ENCODE data around the gene NCKAP5L.

The NCKAP5L gene

DNA sequence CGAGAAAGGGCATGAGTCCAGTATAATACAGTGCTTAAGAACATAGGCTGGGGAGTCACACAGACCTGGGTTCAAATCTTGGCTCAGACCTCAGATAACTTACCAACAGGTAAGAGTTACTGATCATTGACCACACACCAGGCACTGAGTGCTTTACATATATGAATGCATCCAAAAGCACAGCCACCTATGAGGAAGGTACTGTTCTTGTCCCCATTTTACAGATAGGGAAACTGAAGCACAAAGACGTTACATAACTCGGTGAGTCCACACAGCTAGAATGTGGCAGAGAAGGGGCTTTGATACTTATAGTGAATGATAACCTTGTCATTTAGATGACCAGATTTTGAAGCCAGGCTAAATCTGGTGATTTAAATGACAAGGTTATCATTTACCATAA lies 47.9 kb upstream of the NCKAP5L start:
- H3K79me2 ChIP-seq (ENCODE audit: insufficient read depth, low read length), result no peaks in the 10 kb centered on the region
- TF ChIP-seq EZH2phosphoT487 (conservative IDR thresholded peaks at IDR 0.05; ENCODE audit: low read length), result no peak
- TF ChIP-seq, protein P1, sequence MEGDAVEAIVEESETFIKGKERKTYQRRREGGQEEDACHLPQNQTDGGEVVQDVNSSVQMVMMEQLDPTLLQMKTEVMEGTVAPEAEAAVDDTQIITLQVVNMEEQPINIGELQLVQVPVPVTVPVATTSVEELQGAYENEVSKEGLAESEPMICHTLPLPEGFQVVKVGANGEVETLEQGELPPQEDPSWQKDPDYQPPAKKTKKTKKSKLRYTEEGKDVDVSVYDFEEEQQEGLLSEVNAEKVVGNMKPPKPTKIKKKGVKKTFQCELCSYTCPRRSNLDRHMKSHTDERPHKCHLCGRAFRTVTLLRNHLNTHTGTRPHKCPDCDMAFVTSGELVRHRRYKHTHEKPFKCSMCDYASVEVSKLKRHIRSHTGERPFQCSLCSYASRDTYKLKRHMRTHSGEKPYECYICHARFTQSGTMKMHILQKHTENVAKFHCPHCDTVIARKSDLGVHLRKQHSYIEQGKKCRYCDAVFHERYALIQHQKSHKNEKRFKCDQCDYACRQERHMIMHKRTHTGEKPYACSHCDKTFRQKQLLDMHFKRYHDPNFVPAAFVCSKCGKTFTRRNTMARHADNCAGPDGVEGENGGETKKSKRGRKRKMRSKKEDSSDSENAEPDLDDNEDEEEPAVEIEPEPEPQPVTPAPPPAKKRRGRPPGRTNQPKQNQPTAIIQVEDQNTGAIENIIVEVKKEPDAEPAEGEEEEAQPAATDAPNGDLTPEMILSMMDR (IDR thresholded peaks at IDR 0.05; ENCODE audit: insufficient read depth, low read length, poor library complexity, severe bottlenecking), result no peak
- peaks cover 17% of the 10 kb centered on the region; the same call in 1 of the 2 replicates for H3F3A ChIP-seq (ENCODE audit: insufficient read depth)
- H2AFZ ChIP-seq (ENCODE audit: low read depth, low read length, severe bottlenecking), result no peak overlapping the region
- no peaks in the 10 kb centered on the region for H3K9me2 ChIP-seq (replicated peaks; ENCODE audit: insufficient read depth, low read length)
- no peaks in the 10 kb centered on the region for H4K20me1 ChIP-seq (ENCODE audit: low read depth, low read length)
- H3K36me3 ChIP-seq (ENCODE audit: low read length), result no peaks in the 10 kb centered on the region
- no peak overlapping the region for H3K4me3 ChIP-seq (ENCODE audit: insufficient read depth, low read length, poor library complexity, severe bottlenecking)
- peaks cover 12% of the 10 kb centered on the region; the same call in 1 of the 2 replicates for H3K9me3 ChIP-seq (ENCODE audit: insufficient read depth, low read length)
- H3K9ac ChIP-seq (ENCODE audit: low read length), result no peak overlapping the region
- no peak overlapping the region for H3K4me2 ChIP-seq (ENCODE audit: low read depth, low read length, poor library complexity, severe bottlenecking)
- H3K27me3 ChIP-seq (ENCODE audit: low read length), result no peaks in the 10 kb centered on the region
- no peak overlapping the region for H3K27ac ChIP-seq (ENCODE audit: low read depth, low read length)

DNA sequence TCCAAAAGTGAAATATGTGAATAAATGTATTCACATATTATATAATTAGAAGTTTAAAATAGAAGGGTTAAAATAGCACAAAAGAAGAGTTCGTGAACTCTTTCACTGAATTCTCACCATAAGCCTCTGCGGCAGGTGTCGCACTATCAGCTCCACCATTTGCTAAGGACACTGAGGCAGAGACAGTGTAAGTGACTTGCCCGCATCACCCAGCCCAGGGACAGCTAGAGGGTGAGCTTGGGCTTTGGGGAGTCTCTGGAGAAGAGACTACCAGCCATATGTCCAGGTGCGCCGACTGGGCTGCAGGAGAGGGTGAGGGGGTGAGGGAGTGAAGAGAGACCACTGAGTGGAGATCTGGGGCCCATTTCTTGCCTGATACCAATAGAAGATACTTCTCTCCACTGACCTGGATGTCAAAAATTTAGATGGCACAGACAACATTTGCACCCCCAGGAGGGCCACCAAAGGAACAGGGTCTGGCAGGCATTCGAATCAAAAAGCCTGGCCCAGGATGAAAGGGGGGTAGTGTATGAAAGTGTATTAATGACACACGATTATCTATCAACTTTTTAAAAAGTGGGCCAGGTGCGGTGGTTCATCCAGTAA lies 47.0 kb upstream of the NCKAP5L start:
- H3K9ac ChIP-seq (ENCODE audit: low read length), result no peak overlapping the region

DNA sequence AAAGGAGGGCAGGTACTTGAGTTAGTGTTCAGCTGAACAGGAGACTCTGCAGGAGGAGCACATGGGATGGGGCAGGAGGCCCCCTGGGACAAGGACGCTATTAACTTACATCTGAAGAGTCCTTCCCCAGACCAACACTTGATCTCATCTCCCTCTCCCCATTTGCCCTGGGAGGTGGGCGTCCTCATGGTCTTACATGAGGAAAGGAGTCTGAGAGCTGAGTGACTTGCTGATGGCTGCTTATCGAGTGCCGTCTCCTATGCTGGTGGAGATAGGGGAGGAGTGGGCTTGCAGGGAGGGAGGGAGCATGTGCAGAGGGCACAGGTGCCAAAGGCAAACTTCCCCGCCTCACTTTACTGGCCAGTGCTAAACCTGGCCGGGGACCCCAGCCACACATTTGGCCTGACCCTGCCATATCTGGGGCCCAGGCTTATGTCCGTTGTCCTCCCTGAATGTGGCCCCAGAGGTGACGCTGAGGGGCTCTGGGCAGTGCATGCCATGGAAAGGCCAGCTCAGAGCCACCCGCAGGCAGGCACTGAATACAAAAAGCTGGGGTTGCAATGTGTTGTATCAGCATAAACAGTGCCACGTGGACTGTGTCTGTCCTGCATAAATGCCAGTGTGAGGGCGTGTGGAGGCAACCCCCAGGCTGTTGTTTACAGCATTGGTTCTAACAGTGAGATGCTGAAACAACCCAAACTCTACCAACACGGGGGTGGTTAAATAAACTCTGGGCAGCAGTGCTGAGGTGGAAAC lies 46.1 kb upstream of the NCKAP5L start:
- Histone ChIP-seq H3K27ac (ENCODE audit: low read depth, low read length) (no peak overlapping the region), H4K20me1 (ENCODE audit: low read depth, low read length) (no peaks in the 10 kb centered on the region), H3K9me2 (replicated peaks; ENCODE audit: insufficient read depth, low read length) (no peaks in the 10 kb centered on the region), H3F3A (ENCODE audit: insufficient read depth) (peaks cover 9% of the 10 kb centered on the region; the same call in 1 of the 2 replicates), H3K4me3 (ENCODE audit: insufficient read depth, low read length, poor library complexity, severe bottlenecking) (no peak overlapping the region), H3K36me3 (ENCODE audit: low read length) (no peaks in the 10 kb centered on the region), H3K9me3 (ENCODE audit: insufficient read depth, low read length) (peaks cover 3% of the 10 kb centered on the region; the same call in 1 of the 2 replicates), H3K79me2 (ENCODE audit: insufficient read depth, low read length) (no peaks in the 10 kb centered on the region), H3K27me3 (ENCODE audit: low read length) (no peaks in the 10 kb centered on the region), H3K9ac (ENCODE audit: low read length) (no peak overlapping the region), H3K4me2 (ENCODE audit: low read depth, low read length, poor library complexity, severe bottlenecking) (no peak overlapping the region), H2AFZ (ENCODE audit: low read depth, low read length, severe bottlenecking) (no peak overlapping the region)
- TF ChIP-seq EZH2phosphoT487 (conservative IDR thresholded peaks at IDR 0.05; ENCODE audit: low read length), result no peak
- TF ChIP-seq, protein P1 (IDR thresholded peaks at IDR 0.05; ENCODE audit: insufficient read depth, low read length, poor library complexity, severe bottlenecking), result no peak

More for the DNA sequence above, 47.0 kb upstream of the NCKAP5L start:
- Histone ChIP-seq H2AFZ (ENCODE audit: low read depth, low read length, severe bottlenecking) (no peak overlapping the region), H3K79me2 (ENCODE audit: insufficient read depth, low read length) (no peaks in the 10 kb centered on the region), H3K36me3 (ENCODE audit: low read length) (no peaks in the 10 kb centered on the region), H3K9me2 (replicated peaks; ENCODE audit: insufficient read depth, low read length) (no peaks in the 10 kb centered on the region), H3K4me2 (ENCODE audit: low read depth, low read length, poor library complexity, severe bottlenecking) (no peak overlapping the region), H4K20me1 (ENCODE audit: low read depth, low read length) (no peaks in the 10 kb centered on the region), H3K27me3 (ENCODE audit: low read length) (no peaks in the 10 kb centered on the region), H3K9me3 (ENCODE audit: insufficient read depth, low read length) (peaks cover 12% of the 10 kb centered on the region; the same call in 1 of the 2 replicates), H3K4me3 (ENCODE audit: insufficient read depth, low read length, poor library complexity, severe bottlenecking) (no peak overlapping the region), H3K27ac (ENCODE audit: low read depth, low read length) (no peak overlapping the region), H3F3A (ENCODE audit: insufficient read depth) (peaks cover 17% of the 10 kb centered on the region; the same call in 1 of the 2 replicates)
- TF ChIP-seq, protein P1 (IDR thresholded peaks at IDR 0.05; ENCODE audit: insufficient read depth, low read length, poor library complexity, severe bottlenecking), result no peak
- no peak for TF ChIP-seq EZH2phosphoT487 (conservative IDR thresholded peaks at IDR 0.05; ENCODE audit: low read length)

Data from SU-DHL-6 (cell line).